Uterus (tissue), 2 donors: ENCODE data around the gene SLAMF6.
"Not testable (repeated sequence)": the region's sequence is repeated elsewhere in the genome, so short reads cannot be mapped to it uniquely, and the experiment has no call there.

Experiments used
- CTCF ChIP-seq, 4 experiments: fragments of 200-600 bp in 2 of 4; fragments of 450-650 bp in 2 of 4; sonication (generic) in 2 of 4; IDR thresholded peaks; one replicate each; pipeline ENCODE4 v1.5.1; 2016 to 2019; ENCODE audit warnings: antibody characterized with exemption in 4 of 4, mild to moderate bottlenecking in 2 of 4, moderate library complexity in 1 of 4
- POLR2A ChIP-seq, 2 donors: fragments of 450-650 bp; IDR thresholded peaks; one replicate each; pipeline ENCODE4 v1.6.1; 2016; ENCODE audit warnings: antibody characterized with exemption in 2 of 2, mild to moderate bottlenecking in 1 of 2, moderate library complexity in 1 of 2

DNA sequence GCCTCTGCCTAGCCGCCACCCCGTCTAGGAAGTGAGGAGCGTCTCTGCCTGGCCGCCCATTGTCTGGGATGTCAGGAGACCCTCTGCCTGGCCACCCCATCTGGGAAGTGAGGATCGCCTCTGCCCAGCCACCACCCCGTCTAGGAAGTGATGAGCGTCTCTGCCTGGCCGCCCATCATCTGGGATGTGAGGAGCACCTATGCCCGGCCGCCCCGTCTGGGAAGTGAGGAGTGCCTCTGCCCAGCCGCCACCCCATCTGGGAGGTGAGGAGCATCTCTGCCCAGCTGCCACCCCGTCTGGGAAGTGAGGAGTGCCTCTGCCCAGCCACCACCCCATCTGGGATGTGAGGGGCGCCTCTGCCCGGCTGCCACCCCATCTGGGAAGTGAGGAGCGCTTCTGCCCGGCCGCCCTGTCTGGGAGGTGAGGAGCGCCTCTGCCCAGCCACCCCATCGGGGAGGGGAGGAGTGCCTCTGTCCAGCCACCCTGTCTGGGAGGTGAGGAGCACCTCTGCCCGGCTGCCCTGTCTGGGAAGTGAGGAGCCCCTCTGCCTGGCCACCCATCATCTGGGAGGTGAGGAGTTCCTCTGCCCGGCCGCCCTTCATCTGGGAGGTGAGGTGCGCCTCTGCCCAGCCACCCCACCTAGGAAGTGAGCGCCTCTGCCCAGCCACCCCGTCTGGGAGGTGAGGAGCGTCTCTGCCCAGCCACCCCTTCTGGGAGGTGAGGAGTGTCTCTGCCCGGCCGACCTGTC is 8.9 kb upstream of the SLAMF6 start:
- TF ChIP-seq POLR2A, CTCF (IDR thresholded peaks at IDR 0.05): not testable (repeated sequence)
